ENCODE data around the gene MEIS1.

Gene MEIS1

DNA sequence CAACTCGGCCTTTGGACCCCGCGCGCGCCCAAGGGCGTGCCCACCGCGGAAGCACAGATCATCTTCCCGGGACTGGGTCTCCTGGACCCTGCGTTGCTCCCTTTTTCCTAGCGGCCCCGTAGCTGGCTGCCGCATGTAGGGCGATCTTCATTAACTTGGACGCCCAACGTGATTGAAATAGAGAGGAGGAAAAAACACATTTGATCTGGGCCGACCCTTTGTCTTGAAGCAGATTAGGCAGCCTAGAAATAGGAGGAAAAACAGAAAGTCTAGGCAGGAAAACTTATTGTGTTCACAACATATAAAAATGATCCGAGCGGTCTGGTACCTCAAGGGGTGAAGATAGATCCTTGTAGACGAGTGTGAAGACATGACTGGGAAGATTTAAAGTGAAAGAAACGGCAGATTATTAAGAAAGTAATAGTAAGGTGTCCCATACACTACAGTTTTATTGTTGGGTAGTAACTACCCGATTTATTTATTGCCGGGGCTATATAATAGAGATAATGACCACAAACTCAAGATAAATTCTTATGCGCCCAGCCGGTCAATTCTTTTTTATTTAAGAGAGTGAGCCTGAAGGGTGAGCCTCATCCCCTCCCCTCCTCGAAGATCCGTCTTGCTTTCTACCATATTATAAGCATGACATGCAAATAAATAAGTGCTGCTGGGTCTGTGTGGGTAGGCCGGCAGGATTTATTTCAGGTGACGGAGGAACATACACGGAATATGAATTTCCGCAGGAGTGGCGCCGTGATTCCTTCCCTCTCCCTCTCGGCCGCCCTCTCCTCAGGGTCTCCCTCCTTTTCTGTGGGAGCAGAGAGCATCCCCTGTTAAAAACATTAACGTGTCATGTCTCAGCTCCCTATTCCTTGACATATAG, 147.4 kb downstream of the MEIS1 start:
- Histone ChIP-seq H2BK120ac (ENCODE audit: low read depth, low read length) (no peak overlapping the region), H3K4me1 (ENCODE audit: control insufficient read depth in 2 of 2, insufficient read depth in 1 of 2, low read depth in 1 of 2, low read length in 2 of 2) (peaks cover 12 to 17% of the 10 kb centered on the region in 2 donors), H3K9me3 (replicated peaks in 1 of 2; ENCODE audit: control insufficient read depth in 2 of 2, insufficient read depth in 1 of 2, low read depth in 1 of 2, low read length in 2 of 2) (peaks cover 0 to 13% of the 10 kb centered on the region in 2 donors), H4K91ac (ENCODE audit: low read depth, low read length, poor library complexity) (no peak overlapping the region), H2BK12ac (ENCODE audit: low read length) (no peak overlapping the region), H2AFZ (ENCODE audit: low read length) (peak overlapping the region; percentile 51), H3K9ac (ENCODE audit: low read depth, low read length, poor library complexity) (no peak overlapping the region), H3K79me1 (ENCODE audit: low read depth, low read length) (no peaks in the 10 kb centered on the region), H3K27me3 (ENCODE audit: control insufficient read depth in 3 of 3, insufficient read depth in 3 of 3, low read depth in 1 of 3, low read length in 3 of 3) (peaks cover 9 to 76% (median 46%) of the 10 kb centered on the region in 3 experiments), H2AK5ac (ENCODE audit: low read depth, low read length) (no peak overlapping the region), H3K18ac (ENCODE audit: low read length) (peak overlapping the region; percentile 80), H3K4ac (ENCODE audit: low read length) (no peak overlapping the region), H3K14ac (ENCODE audit: low read length) (no peak overlapping the region), H2BK15ac (ENCODE audit: low read length) (no peak overlapping the region), H3K36me3 (replicated peaks in 1 of 2; ENCODE audit: control insufficient read depth in 2 of 2, insufficient read depth in 2 of 2, low read length in 2 of 2) (no peaks in the 10 kb centered on the region), H3K4me3 (ENCODE audit: low read length in 2 of 2) (peak overlapping the region in 1 of 2 donors; percentile 72), H3K23ac (ENCODE audit: low read depth, low read length, poor library complexity) (no peak overlapping the region), H3K27ac (replicated peaks; ENCODE audit: low read length) (no peak overlapping the region), H4K8ac (ENCODE audit: low read depth, low read length) (no peak overlapping the region), H3K4me2 (ENCODE audit: insufficient read depth, low read length, poor library complexity, severe bottlenecking) (peak overlapping the region; percentile 89), H2BK5ac (ENCODE audit: low read length) (no peak overlapping the region)
- no peak for DNase-seq (ENCODE audit: low spot score)
- no CpG with 5 or more reads among the region's 36 CpGs for WGBS, 2 donors (ENCODE audit: extremely low coverage in 2 of 2, insufficient read length in 2 of 2, insufficient replicate concordance in 1 of 2)

DNA sequence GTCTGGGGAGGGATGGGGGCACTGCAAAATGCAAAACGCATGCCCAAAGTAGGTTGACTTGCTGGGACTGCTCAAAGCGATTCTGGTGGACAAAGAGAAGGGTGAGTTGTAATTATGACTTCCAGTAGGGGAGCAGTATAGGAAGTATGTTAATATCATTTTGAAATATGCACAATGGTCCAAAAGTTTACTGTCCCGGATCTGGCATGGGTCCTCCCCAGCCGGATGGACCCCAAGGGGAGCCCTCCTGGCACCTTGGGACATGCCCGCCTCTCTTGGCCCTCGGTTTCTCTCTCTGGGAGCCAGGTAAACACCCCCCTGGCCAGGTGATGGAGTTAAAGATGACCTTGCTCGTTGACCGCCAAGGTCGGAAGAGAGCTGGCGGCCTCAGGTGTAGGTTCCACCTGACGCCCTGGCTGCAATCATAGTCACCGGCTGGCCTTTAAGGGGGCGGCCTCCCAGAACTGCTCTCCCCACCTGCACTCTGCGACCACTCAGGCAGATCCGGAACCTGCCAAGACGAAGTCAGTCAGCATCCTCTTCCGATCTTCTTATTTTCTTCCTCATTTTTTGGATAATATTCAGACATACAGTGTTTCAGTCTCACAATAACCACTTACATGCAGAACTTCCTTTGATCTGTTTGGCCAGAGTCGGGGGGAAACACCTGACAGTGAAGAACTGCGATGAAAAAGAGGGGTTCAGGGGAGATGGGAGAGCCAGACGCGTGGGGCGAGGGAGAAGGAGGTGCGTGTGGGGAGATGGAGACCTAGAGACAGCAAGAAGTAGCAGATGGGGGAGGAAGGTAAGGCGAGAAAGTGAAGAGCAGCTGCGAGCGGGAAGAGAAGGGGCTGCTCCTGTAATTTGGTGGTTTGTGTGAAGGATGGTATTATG, 148.3 kb downstream of the MEIS1 start:
- H3K18ac ChIP-seq (ENCODE audit: low read length), result no peak overlapping the region
- H2BK120ac ChIP-seq (ENCODE audit: low read depth, low read length), result no peak overlapping the region
- no peak overlapping the region for H3K4ac ChIP-seq (ENCODE audit: low read length)
- no peak overlapping the region for H3K9ac ChIP-seq (ENCODE audit: low read depth, low read length, poor library complexity)
- H3K27ac ChIP-seq (replicated peaks; ENCODE audit: low read length), result no peak overlapping the region
- WGBS, 2 donors (ENCODE audit: extremely low coverage in 2 of 2, insufficient read length in 2 of 2, insufficient replicate concordance in 1 of 2), result no CpG with 5 or more reads among the region's 26 CpGs
- peaks cover 8% of the 10 kb centered on the region in 2 donors for H3K4me1 ChIP-seq (ENCODE audit: control insufficient read depth in 2 of 2, insufficient read depth in 1 of 2, low read depth in 1 of 2, low read length in 2 of 2)
- H4K8ac ChIP-seq (ENCODE audit: low read depth, low read length), result no peak overlapping the region
- H3K36me3 ChIP-seq (replicated peaks in 1 of 2; ENCODE audit: control insufficient read depth in 2 of 2, insufficient read depth in 2 of 2, low read length in 2 of 2), result no peaks in the 10 kb centered on the region
- H3K79me1 ChIP-seq (ENCODE audit: low read depth, low read length), result no peaks in the 10 kb centered on the region
- H3K4me3 ChIP-seq (ENCODE audit: low read length in 2 of 2), result no peak overlapping the region
- H2BK12ac ChIP-seq (ENCODE audit: low read length), result no peak overlapping the region
- no peak overlapping the region for H2BK15ac ChIP-seq (ENCODE audit: low read length)
- H2AK5ac ChIP-seq (ENCODE audit: low read depth, low read length), result no peak overlapping the region
- H3K4me2 ChIP-seq (ENCODE audit: insufficient read depth, low read length, poor library complexity, severe bottlenecking), result no peak overlapping the region
- DNase-seq (ENCODE audit: low spot score), result no peak
- H2BK5ac ChIP-seq (ENCODE audit: low read length), result no peak overlapping the region
- no peak overlapping the region for H3K23ac ChIP-seq (ENCODE audit: low read depth, low read length, poor library complexity)
- peaks cover 9 to 68% (median 37%) of the 10 kb centered on the region in 3 experiments for H3K27me3 ChIP-seq (ENCODE audit: control insufficient read depth in 3 of 3, insufficient read depth in 3 of 3, low read depth in 1 of 3, low read length in 3 of 3)
- H3K14ac ChIP-seq (ENCODE audit: low read length), result no peak overlapping the region
- peaks cover 0 to 13% of the 10 kb centered on the region in 2 donors for H3K9me3 ChIP-seq (replicated peaks in 1 of 2; ENCODE audit: control insufficient read depth in 2 of 2, insufficient read depth in 1 of 2, low read depth in 1 of 2, low read length in 2 of 2)
- H2AFZ ChIP-seq (ENCODE audit: low read length), result no peak overlapping the region
- H4K91ac ChIP-seq (ENCODE audit: low read depth, low read length, poor library complexity), result no peak overlapping the region

DNA sequence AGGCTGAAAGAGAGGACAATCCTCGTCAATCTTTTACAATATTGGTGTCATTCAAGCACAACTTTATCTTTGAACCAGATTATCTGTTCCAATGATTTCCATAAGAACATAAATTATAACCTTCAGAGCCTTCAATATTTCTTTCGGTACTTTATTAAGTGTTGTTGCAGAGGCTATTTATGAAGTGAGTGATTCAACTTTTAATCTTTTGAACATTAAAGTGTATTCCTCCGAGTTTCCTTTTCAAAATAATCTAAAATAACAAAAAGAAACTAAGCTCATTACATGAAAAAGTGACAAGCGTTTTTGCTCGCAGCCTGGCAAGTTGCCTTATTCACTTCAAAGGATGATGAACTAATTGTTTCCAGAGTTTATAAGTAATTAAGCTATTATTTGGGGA, 149.0 kb downstream of the MEIS1 start:
- H2AK5ac ChIP-seq (ENCODE audit: low read depth, low read length), result no peak overlapping the region
- H3K9ac ChIP-seq (ENCODE audit: low read depth, low read length, poor library complexity), result no peak overlapping the region
- H2BK120ac ChIP-seq (ENCODE audit: low read depth, low read length), result no peak overlapping the region
- peaks cover 0 to 13% of the 10 kb centered on the region in 2 donors for H3K9me3 ChIP-seq (replicated peaks in 1 of 2; ENCODE audit: control insufficient read depth in 2 of 2, insufficient read depth in 1 of 2, low read depth in 1 of 2, low read length in 2 of 2)
- H3K18ac ChIP-seq (ENCODE audit: low read length), result no peak overlapping the region
- H3K4ac ChIP-seq (ENCODE audit: low read length), result no peak overlapping the region
- H4K8ac ChIP-seq (ENCODE audit: low read depth, low read length), result no peak overlapping the region
- H2BK12ac ChIP-seq (ENCODE audit: low read length), result no peak overlapping the region
- no peak overlapping the region for H3K14ac ChIP-seq (ENCODE audit: low read length)
- H2AFZ ChIP-seq (ENCODE audit: low read length), result no peak overlapping the region
- H3K4me2 ChIP-seq (ENCODE audit: insufficient read depth, low read length, poor library complexity, severe bottlenecking), result no peak overlapping the region
- H3K27ac ChIP-seq (replicated peaks; ENCODE audit: low read length), result no peak overlapping the region
- no peaks in the 10 kb centered on the region for H3K36me3 ChIP-seq (replicated peaks in 1 of 2; ENCODE audit: control insufficient read depth in 2 of 2, insufficient read depth in 2 of 2, low read length in 2 of 2)
- WGBS, 2 donors (ENCODE audit: extremely low coverage in 2 of 2, insufficient read length in 2 of 2, insufficient replicate concordance in 1 of 2), result no CpG with 5 or more reads among the region's 5 CpGs
- peaks cover 3 to 5% of the 10 kb centered on the region in 2 donors for H3K4me1 ChIP-seq (ENCODE audit: control insufficient read depth in 2 of 2, insufficient read depth in 1 of 2, low read depth in 1 of 2, low read length in 2 of 2)
- H3K27me3 ChIP-seq (ENCODE audit: control insufficient read depth in 3 of 3, insufficient read depth in 3 of 3, low read depth in 1 of 3, low read length in 3 of 3), result peaks cover 9 to 61% (median 32%) of the 10 kb centered on the region in 3 experiments
- H2BK5ac ChIP-seq (ENCODE audit: low read length), result no peak overlapping the region
- no peak overlapping the region for H3K23ac ChIP-seq (ENCODE audit: low read depth, low read length, poor library complexity)
- H3K4me3 ChIP-seq (ENCODE audit: low read length in 2 of 2), result no peak overlapping the region
- H4K91ac ChIP-seq (ENCODE audit: low read depth, low read length, poor library complexity), result no peak overlapping the region
- H2BK15ac ChIP-seq (ENCODE audit: low read length), result no peak overlapping the region
- no peak for DNase-seq (ENCODE audit: low spot score)
- no peaks in the 10 kb centered on the region for H3K79me1 ChIP-seq (ENCODE audit: low read depth, low read length)

DNA sequence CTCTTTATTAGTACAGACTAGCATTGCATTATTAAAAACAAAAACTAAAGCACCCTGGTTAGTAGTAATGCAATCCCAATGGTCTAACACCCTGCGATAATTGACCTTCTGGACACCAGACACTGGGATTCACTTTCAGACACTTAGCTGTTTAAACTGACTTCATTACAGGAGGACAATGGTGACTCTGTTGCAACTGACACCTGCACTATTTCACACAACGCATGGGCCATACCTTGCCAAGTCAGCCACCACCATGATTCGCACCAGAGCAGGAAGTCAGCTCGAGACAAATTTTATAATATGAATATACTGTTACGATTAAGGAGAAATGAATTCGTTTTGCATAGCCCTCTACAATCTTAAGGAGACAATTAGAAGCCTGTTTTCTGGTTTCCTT, 150.7 kb downstream of the MEIS1 start:
- Histone ChIP-seq H3K9me3 (replicated peaks in 1 of 2; ENCODE audit: control insufficient read depth in 2 of 2, insufficient read depth in 1 of 2, low read depth in 1 of 2, low read length in 2 of 2) (peaks cover 0 to 13% of the 10 kb centered on the region in 2 donors), H3K36me3 (replicated peaks in 1 of 2; ENCODE audit: control insufficient read depth in 2 of 2, insufficient read depth in 2 of 2, low read length in 2 of 2) (no peaks in the 10 kb centered on the region), H3K4me2 (ENCODE audit: insufficient read depth, low read length, poor library complexity, severe bottlenecking) (no peak overlapping the region), H3K4ac (ENCODE audit: low read length) (no peak overlapping the region), H4K8ac (ENCODE audit: low read depth, low read length) (no peak overlapping the region), H3K23ac (ENCODE audit: low read depth, low read length, poor library complexity) (no peak overlapping the region), H2AK5ac (ENCODE audit: low read depth, low read length) (no peak overlapping the region), H2AFZ (ENCODE audit: low read length) (no peak overlapping the region), H2BK15ac (ENCODE audit: low read length) (no peak overlapping the region), H4K91ac (ENCODE audit: low read depth, low read length, poor library complexity) (no peak overlapping the region), H3K27ac (replicated peaks; ENCODE audit: low read length) (no peak overlapping the region), H2BK5ac (ENCODE audit: low read length) (no peak overlapping the region), H3K4me1 (ENCODE audit: control insufficient read depth in 2 of 2, insufficient read depth in 1 of 2, low read depth in 1 of 2, low read length in 2 of 2) (peaks cover 0 to 5% of the 10 kb centered on the region in 2 donors), H3K4me3 (ENCODE audit: low read length in 2 of 2) (no peak overlapping the region), H2BK120ac (ENCODE audit: low read depth, low read length) (no peak overlapping the region), H3K27me3 (ENCODE audit: control insufficient read depth in 3 of 3, insufficient read depth in 3 of 3, low read depth in 1 of 3, low read length in 3 of 3) (peaks cover 9 to 44% (median 30%) of the 10 kb centered on the region in 3 experiments), H3K14ac (ENCODE audit: low read length) (no peak overlapping the region), H3K18ac (ENCODE audit: low read length) (no peak overlapping the region), H3K9ac (ENCODE audit: low read depth, low read length, poor library complexity) (no peak overlapping the region), H3K79me1 (ENCODE audit: low read depth, low read length) (no peaks in the 10 kb centered on the region), H2BK12ac (ENCODE audit: low read length) (no peak overlapping the region)
- DNase-seq (ENCODE audit: low spot score), result no peak
- WGBS, 2 donors (ENCODE audit: extremely low coverage in 2 of 2, insufficient read length in 2 of 2, insufficient replicate concordance in 1 of 2), result no CpG with 5 or more reads among the region's 6 CpGs

All from neuronal stem cell (in vitro differentiated cells).